Fibroblast of lung (primary cell): ENCODE measurements around the gene LPIN1. TPM values are rescaled to one million over a fixed set of nuclear protein-coding genes. Genes with fewer than 3 reads are reported as not detected.

ENCODE experiments used
- DNase-seq, 2 donors: peaks; one replicate each; pipeline versions ENCODE4 v3.0.0 to v3.0.0-alpha.2; 2010; ENCODE audit warnings: low read depth in 2 of 2
- H2AFZ ChIP-seq: 2 replicates; pipeline ENCODE4 v1.5.1; 2012; ENCODE audit warnings: low read length, control low read depth, inconsistent platforms
- H3K27ac ChIP-seq: 2 replicates; pipeline ENCODE4 v1.5.1; 2011; ENCODE audit warnings: low read length, control low read depth; ENCODE audit not compliant: insufficient read depth
- H3K27me3 ChIP-seq: 2 replicates; pipeline ENCODE4 v1.5.1; 2011; ENCODE audit warnings: mild to moderate bottlenecking, low read length; ENCODE audit not compliant: control insufficient read depth, insufficient read depth
- H3K36me3 ChIP-seq: 2 replicates; pipeline ENCODE4 v1.5.1; 2011; ENCODE audit warnings: low read length; ENCODE audit not compliant: control insufficient read depth, insufficient read depth
- H3K4me1 ChIP-seq: 2 replicates; pipeline ENCODE4 v1.5.1; 2011; ENCODE audit warnings: low read length; ENCODE audit not compliant: control insufficient read depth, insufficient read depth; ENCODE audit errors: extremely low read depth
- H3K4me2 ChIP-seq: 2 replicates; pipeline ENCODE4 v1.5.1; 2011; ENCODE audit warnings: low read length, control low read depth; ENCODE audit not compliant: insufficient read depth; ENCODE audit errors: extremely low read depth
- H3K4me3 ChIP-seq, 4 experiments: fragments of 200-600 bp in 1 of 4; sonication (generic) in 1 of 4; replicated peaks in 1 of 4; 2 replicates each; pipeline ENCODE4 v1.5.1; 2011 to 2016; ENCODE audit warnings: low read length in 4 of 4, low read depth in 3 of 4, mild to moderate bottlenecking in 3 of 4, control low read depth in 2 of 4, inconsistent platforms in 1 of 4, mixed read lengths in 1 of 4; ENCODE audit not compliant: insufficient read depth in 1 of 4; ENCODE audit errors: control extremely low read depth in 1 of 4
- H3K79me2 ChIP-seq: 2 replicates; pipeline ENCODE4 v1.5.1; 2012; ENCODE audit warnings: mild to moderate bottlenecking, low read length, inconsistent platforms; ENCODE audit not compliant: control insufficient read depth, insufficient read depth
- H3K9ac ChIP-seq: 2 replicates; pipeline ENCODE4 v1.5.1; 2011; ENCODE audit warnings: mild to moderate bottlenecking, low read length, control low read depth; ENCODE audit not compliant: insufficient read depth
- H3K9me3 ChIP-seq: 2 replicates; pipeline ENCODE4 v1.5.1; 2012; ENCODE audit warnings: low read depth, low read length; ENCODE audit not compliant: control insufficient read depth, insufficient read depth
- H4K20me1 ChIP-seq: 2 replicates; pipeline ENCODE4 v1.5.1; 2011; ENCODE audit warnings: low read length; ENCODE audit not compliant: control insufficient read depth, insufficient read depth; ENCODE audit errors: extremely low read depth
- CTCF ChIP-seq, 2 donors: IDR thresholded peaks in 1 of 2; conservative IDR thresholded peaks in 1 of 2; 1 replicate in 1 of 2; 2 replicates in 1 of 2; pipeline ENCODE4 v1.5.1; 2011 to 2012; ENCODE audit warnings: low read length in 2 of 2, control low read depth in 1 of 2, inconsistent platforms in 1 of 2, low read depth in 1 of 2, mild to moderate bottlenecking in 1 of 2
- EZH2 ChIP-seq: IDR thresholded peaks from 2 replicates; pipeline ENCODE4 v1.5.1; 2012; ENCODE audit warnings: low read length, control low read depth, mild to moderate bottlenecking; ENCODE audit errors: missing control alignments
- polyA plus RNA-seq, 2 donors: library from polyadenylated mRNA; depleted of rRNA in 1 of 2; stranded (reverse) in 1 of 2; unstranded in 1 of 2; fragments of >200 nt; gene quantifications; 2 replicates each; pipeline ENCODE4 v1.2.1, GENCODE V29; 2011 to 2012; ENCODE audit warnings: missing spikeins in 1 of 2
- total RNA-seq: library from RNA; depleted of rRNA; stranded (reverse); fragments of >200 nt; gene quantifications from 2 replicates; pipeline ENCODE4 v1.2.1, GENCODE V29; 2014

Gene LPIN1
- total and polyA plus RNA-seq, 2 donors (not counting 1 experiment from before 2014, with no cell fraction given) = 87.8 to 205 TPM

- TF ChIP-seq CTCF (conservative IDR thresholded peaks at IDR 0.05 in 1 of 2, IDR thresholded peaks at IDR 0.05 in 1 of 2; ENCODE audit: low read depth in 1 of 2, low read length in 2 of 2) = no peak
- TF ChIP-seq EZH2 = no peak
- Histone ChIP-seq H3K4me1 (peaks cover 21% of the 10 kb centered on the region), H3K36me3 (peaks cover 1% of the 10 kb centered on the region), H3K9me3 (no peaks in the 10 kb centered on the region), H3K9ac (no peak overlapping the region), H2AFZ (no peak overlapping the region), H3K79me2 (peaks cover 86% of the 10 kb centered on the region), H3K27ac (no peak overlapping the region), H4K20me1 (peaks cover 4% of the 10 kb centered on the region), H3K4me3 (no peak overlapping the region), H3K4me2 (no peak overlapping the region), H3K27me3 (no peaks in the 10 kb centered on the region)
- DNase-seq = peak; percentile 50 to 75
Observed at GRCh38 chr2:11753886-11754699, 7.7 kb downstream of the LPIN1 start.

GRCh38 chr2:11754700-11755015 is 8.2 kb downstream of the LPIN1 start:
- Histone ChIP-seq H3K4me1 (peaks cover 17% of the 10 kb centered on the region), H3K36me3 (peaks cover 1% of the 10 kb centered on the region), H3K4me3 (no peak overlapping the region), H3K9ac (no peak overlapping the region), H3K79me2 (peaks cover 80% of the 10 kb centered on the region), H3K27ac (no peak overlapping the region), H4K20me1 (peaks cover 4% of the 10 kb centered on the region), H3K9me3 (no peaks in the 10 kb centered on the region), H2AFZ (no peak overlapping the region), H3K27me3 (no peaks in the 10 kb centered on the region), H3K4me2 (no peak overlapping the region)
- DNase-seq = no peak
- TF ChIP-seq CTCF (conservative IDR thresholded peaks at IDR 0.05 in 1 of 2, IDR thresholded peaks at IDR 0.05 in 1 of 2; ENCODE audit: low read depth in 1 of 2, low read length in 2 of 2) (no peak), EZH2 (no peak)

GRCh38 chr2:11757101-11757500 is 10.7 kb downstream of the LPIN1 start:
- no peak overlapping the region for H2AFZ ChIP-seq
- no peak for DNase-seq
- peaks cover 4% of the 10 kb centered on the region for H4K20me1 ChIP-seq
- peaks cover 17% of the 10 kb centered on the region for H3K4me1 ChIP-seq
- no peak overlapping the region for H3K9ac ChIP-seq
- no peak overlapping the region for H3K4me3 ChIP-seq
- no peaks in the 10 kb centered on the region for H3K9me3 ChIP-seq
- no peaks in the 10 kb centered on the region for H3K27me3 ChIP-seq
- H3K4me2 ChIP-seq = no peak overlapping the region
- peaks cover 75% of the 10 kb centered on the region for H3K79me2 ChIP-seq
- TF ChIP-seq EZH2 (no peak), CTCF (conservative IDR thresholded peaks at IDR 0.05 in 1 of 2, IDR thresholded peaks at IDR 0.05 in 1 of 2; ENCODE audit: low read depth in 1 of 2, low read length in 2 of 2) (no peak)
- H3K36me3 ChIP-seq = peaks cover 1% of the 10 kb centered on the region
- H3K27ac ChIP-seq = no peak overlapping the region
